Peyer's patch (tissue), 4 donors: ENCODE results near the gene TMEM127.

Source experiments
- POLR2A ChIP-seq, 2 donors: fragments of 450-650 bp; IDR thresholded peaks; one replicate each; pipeline ENCODE4 v1.5.1; 2017; ENCODE audit warnings: antibody characterized with exemption in 2 of 2, mild to moderate bottlenecking in 2 of 2, moderate library complexity in 2 of 2
- TF ChIP-seq, protein P1 (sequence below), 6 experiments: fragments of 450-650 bp in 4 of 6; fragments of 200-600 bp in 2 of 6; sonication (generic) in 1 of 6; IDR thresholded peaks; one replicate each; pipeline ENCODE4 v1.5.1; 2017 to 2019; ENCODE audit warnings: antibody characterized with exemption in 6 of 6, mild to moderate bottlenecking in 3 of 6, moderate library complexity in 1 of 6

DNA sequence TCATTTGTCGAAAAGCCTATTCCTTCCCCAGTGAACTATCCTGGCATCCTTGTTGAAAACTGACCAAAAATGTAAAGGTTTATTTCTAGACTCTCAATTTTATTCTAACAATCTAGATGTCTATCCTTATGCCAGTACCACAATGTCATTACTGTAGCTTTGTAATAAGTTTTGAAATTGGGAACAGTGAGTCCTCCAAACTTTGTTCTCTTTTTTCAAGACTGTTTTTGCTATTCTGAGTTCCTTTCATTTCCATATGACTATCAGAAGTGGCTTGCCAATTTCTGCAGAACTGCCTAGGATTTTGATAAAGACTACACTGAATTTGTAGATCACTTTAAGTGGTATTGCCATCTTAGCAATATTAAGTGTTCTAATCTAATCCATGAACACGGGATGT, 66.9 kb downstream of the TMEM127 start:
- no peak for TF ChIP-seq POLR2A (IDR thresholded peaks at IDR 0.05)
- TF ChIP-seq, protein P1, sequence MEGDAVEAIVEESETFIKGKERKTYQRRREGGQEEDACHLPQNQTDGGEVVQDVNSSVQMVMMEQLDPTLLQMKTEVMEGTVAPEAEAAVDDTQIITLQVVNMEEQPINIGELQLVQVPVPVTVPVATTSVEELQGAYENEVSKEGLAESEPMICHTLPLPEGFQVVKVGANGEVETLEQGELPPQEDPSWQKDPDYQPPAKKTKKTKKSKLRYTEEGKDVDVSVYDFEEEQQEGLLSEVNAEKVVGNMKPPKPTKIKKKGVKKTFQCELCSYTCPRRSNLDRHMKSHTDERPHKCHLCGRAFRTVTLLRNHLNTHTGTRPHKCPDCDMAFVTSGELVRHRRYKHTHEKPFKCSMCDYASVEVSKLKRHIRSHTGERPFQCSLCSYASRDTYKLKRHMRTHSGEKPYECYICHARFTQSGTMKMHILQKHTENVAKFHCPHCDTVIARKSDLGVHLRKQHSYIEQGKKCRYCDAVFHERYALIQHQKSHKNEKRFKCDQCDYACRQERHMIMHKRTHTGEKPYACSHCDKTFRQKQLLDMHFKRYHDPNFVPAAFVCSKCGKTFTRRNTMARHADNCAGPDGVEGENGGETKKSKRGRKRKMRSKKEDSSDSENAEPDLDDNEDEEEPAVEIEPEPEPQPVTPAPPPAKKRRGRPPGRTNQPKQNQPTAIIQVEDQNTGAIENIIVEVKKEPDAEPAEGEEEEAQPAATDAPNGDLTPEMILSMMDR (IDR thresholded peaks at IDR 0.05): no peak
